GM20000 (cell line): Measurements from ENCODE around the gene ADCY2.

Source experiments
- DNase-seq: peaks from one replicate; pipeline ENCODE4 v3.0.0; 2012; ENCODE audit warnings: low spot score
- CTCF ChIP-seq: IDR thresholded peaks from 2 replicates; pipeline ENCODE4 v1.5.1; 2012; ENCODE audit warnings: mild to moderate bottlenecking, control low read depth; ENCODE audit errors: extremely low read depth, missing control alignments

ADCY2 gene

DNA sequence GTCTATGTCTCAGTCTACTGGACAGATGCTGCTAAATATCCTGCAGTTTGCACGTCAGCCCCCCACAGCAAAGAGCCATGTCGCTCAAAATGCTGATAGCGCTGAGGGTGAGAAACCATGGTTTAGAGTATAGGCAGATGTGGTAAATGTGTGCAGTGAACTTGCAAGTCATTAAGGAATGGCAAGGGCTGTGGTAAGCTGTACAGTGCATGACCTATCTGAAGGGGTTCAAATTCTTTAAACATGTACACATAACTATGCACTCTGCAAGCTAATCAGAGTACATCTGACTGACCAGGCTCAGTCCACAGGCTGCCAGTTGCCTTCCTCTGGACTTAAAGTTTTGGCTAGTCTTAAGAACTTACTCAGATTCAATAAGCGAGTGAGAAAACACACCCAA, 284.3 kb downstream of the ADCY2 start:
- no peak for DNase-seq
- no peak for TF ChIP-seq CTCF

GRCh38 chr5:7682379-7682778, 286.4 kb downstream of the ADCY2 start:
- no peak for DNase-seq
- no peak for TF ChIP-seq CTCF

DNA sequence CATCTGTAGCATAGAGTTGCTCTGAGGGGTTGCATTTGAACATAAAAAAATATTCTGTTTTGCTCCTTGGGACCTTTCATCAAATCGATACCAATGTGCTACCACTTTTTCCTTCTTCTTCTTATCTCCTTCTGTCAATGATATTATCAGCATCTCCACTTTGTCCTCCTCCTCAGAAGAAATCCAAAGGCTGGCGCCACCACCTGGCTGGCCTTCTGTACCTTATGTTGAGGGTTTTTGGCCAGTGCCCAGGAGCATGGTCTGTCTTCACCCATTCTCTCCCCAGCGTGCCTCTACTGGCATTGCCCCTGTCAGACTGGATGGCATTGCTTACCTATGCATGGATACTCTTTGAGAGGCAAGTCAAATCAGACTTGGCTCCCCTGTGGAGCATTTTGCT, 287.8 kb downstream of the ADCY2 start:
- no peak for TF ChIP-seq CTCF
- no peak for DNase-seq

DNA sequence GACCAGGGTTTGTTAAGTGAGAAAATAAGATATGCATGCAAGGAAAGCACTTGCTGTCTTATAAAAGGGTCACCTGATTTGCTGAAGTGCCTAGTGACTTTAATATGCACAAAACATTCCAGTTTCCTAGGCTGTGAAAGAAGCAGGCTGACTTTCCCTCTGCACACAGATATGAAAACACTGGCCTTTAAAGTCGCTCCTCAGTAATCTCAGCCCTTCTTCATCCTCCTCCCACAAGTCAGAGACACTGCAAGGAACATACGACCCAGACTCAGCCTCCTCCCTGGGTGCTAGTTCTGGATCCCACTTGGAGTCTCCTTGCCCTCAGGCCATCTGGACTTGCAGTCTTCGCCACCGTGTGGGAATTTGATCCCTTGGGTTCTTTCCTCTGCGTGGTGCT, 288.9 kb downstream of the ADCY2 start:
- DNase-seq, result no peak

DNA sequence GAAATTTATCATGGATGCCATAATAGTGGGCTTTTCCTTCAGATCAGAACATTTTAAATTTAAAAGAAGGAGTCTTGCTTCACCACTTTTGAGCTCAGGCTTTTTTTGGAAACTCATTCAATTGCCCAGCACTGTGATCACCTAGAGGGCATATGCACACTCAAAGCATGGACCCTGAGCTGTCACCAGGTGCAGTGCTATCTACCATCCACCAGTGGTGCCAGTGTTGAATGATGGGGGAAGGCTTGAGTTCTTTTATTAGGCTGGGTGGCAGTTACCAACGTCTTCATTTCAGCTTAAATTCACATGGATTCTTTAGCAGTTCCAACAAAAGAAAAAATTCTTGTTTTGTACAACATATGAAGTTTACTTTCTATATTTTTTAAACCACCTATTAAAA, 290.9 kb downstream of the ADCY2 start:
- TF ChIP-seq CTCF, result no peak
- DNase-seq, result no peak

More for the DNA sequence above, 288.9 kb downstream of the ADCY2 start:
- TF ChIP-seq CTCF, result no peak

DNA sequence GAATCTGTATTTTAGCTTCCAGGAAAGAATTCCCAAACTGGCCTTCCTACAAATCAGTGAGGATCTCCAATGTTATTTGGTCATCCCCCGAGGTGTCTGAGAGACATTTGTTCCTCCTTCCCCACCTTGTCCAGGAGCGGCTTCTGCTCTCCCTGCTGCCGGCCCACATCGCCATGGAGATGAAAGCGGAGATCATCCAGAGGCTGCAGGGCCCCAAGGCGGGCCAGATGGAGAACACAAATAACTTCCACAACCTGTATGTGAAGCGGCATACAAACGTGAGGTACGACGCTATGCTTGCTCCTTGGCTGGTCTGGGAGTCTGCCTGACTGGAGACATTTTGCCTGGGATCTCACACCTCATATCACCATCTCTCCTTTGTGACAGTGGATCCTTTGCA, 294.6 kb downstream of the ADCY2 start:
- TF ChIP-seq CTCF, result no peak
- DNase-seq, result no peak

- TF ChIP-seq CTCF, result no peak
- DNase-seq, result no peak
These were observed 309.3 kb downstream of the ADCY2 start for GRCh38 chr5:7705261-7705660.
